GM12873 (cell line): Measurements from ENCODE around the gene ACOXL.

ENCODE experiments used
- TF ChIP-seq, protein P1 (sequence below): IDR thresholded peaks from 2 replicates; pipeline ENCODE4 v1.5.1; 2012; ENCODE audit warnings: low read depth, mild to moderate bottlenecking, moderate library complexity, low read length, control low read depth; ENCODE audit not compliant: insufficient read depth; ENCODE audit errors: missing control alignments

The ACOXL gene

DNA sequence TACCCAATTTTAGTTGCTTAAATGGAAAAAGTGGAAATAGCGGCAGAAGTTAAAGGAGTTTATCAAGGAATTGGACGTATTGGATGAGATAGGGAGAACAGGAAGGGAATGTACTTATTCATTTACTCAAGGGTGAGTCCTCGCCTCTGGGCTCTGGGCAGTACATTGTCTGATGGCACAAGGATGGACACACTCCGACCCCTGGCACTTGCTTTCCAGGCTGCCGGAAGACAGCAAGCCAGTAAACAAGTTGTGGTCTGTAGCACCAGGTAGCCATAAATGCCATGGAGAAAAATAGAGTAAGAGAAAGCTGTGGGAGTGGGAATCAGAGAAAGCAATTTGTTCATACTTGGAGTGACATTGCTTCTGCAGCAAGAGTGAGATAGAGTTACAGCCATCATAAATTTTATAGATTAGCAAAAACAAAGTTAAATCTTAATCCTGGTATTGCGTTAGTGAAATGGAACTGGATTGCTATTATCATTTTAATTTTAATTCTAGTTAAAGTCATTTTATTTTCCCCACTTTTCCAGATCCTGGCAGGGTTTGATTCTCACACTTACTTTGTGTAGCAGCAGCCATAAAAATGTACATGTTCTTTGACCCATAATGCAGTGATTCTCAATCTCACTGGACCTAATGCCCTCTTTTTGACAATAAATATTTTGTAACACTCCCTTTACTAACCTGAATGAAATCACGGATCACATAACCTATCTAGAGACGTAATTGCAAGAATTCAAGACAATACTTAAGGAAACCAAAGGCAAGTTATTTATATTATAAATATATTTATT is 252.5 kb downstream of the ACOXL start:
- TF ChIP-seq, protein P1, sequence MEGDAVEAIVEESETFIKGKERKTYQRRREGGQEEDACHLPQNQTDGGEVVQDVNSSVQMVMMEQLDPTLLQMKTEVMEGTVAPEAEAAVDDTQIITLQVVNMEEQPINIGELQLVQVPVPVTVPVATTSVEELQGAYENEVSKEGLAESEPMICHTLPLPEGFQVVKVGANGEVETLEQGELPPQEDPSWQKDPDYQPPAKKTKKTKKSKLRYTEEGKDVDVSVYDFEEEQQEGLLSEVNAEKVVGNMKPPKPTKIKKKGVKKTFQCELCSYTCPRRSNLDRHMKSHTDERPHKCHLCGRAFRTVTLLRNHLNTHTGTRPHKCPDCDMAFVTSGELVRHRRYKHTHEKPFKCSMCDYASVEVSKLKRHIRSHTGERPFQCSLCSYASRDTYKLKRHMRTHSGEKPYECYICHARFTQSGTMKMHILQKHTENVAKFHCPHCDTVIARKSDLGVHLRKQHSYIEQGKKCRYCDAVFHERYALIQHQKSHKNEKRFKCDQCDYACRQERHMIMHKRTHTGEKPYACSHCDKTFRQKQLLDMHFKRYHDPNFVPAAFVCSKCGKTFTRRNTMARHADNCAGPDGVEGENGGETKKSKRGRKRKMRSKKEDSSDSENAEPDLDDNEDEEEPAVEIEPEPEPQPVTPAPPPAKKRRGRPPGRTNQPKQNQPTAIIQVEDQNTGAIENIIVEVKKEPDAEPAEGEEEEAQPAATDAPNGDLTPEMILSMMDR: no peak

DNA sequence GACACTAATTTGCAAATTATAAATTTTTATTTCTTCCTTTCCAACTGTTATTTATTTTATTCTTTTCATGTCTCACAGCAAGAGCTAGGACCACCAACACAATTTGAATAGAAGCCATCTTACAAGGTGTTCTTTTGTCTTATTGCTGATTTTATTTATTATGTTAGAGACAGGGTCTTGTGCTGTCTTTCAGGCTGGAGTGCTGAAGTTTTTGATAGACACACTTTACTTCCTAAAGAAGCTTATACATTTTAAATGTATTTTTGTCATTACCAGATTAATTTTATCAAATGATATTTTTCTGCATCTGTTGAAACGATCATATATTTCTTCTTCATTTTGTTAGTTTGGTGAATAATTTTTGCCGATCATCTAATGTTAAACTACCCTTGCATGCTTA is 258.1 kb downstream of the ACOXL start:
- TF ChIP-seq, protein P1: no peak

DNA sequence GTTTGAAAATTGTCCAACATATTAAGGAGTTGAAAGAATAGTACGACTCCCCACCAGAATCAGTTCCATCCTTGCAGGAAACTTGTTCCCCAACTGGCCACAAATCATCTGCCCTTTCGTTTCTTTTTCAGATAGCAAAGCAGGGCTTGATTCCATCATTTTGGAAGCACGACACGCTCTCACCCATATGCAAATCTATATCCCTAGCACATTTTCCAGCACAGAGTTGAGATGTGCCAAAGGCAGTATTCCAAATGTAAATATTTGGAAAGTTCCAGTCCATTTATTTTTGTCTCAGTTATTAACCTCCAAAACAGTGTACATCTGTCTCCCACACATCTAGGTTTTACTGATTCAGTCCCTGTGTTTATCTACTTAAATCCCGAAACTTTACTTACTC is 259.5 kb downstream of the ACOXL start:
- TF ChIP-seq, protein P1: no peak

DNA sequence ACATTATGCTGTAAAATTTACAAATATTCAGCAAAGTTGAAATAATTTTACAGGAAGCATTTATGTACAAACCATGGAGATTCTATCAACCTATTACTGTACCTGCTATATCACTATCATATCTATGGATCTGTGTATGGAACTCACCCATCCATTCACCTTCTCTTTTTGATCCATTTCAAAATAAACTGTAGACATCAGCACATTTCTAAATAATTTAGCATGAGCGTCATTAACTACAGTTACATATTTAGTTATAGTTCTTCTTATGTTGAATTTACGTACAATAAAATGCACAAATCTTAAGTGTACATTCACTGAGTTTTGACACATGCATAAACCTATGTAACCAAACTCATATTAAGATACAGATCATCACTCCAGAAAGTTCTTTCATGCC is 260.5 kb downstream of the ACOXL start:
- TF ChIP-seq, protein P1: no peak

DNA sequence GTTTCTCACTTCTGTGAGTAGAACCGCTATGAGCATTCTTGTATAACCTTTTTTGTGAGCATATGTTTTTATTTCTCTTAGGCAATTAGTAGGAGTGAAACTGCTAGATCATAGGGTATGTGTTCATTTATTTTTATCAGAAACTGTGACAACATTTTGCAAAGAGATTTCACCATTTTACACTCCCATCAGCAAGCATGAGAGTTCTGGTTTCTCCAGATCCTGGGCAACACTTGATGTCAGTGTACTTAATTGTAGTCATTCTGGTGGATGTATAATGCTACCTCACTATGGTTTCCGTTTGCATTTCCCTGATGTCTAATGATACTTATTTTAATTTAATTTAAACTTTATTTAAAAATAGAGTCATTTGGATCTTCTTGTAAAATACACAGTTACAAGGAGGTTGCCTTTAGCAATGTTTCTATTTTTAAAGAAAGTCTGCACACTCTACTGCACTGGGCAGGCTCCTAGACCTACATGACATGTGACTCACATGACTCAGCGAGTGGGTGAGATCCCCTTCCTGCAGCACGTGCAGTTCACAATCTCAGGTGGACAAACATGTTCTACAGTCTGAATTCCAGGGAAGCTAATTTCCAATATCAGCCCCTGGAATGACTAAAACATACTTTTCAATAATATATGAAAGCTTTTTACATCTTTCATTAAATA is 261.3 kb downstream of the ACOXL start:
- TF ChIP-seq, protein P1: no peak

DNA sequence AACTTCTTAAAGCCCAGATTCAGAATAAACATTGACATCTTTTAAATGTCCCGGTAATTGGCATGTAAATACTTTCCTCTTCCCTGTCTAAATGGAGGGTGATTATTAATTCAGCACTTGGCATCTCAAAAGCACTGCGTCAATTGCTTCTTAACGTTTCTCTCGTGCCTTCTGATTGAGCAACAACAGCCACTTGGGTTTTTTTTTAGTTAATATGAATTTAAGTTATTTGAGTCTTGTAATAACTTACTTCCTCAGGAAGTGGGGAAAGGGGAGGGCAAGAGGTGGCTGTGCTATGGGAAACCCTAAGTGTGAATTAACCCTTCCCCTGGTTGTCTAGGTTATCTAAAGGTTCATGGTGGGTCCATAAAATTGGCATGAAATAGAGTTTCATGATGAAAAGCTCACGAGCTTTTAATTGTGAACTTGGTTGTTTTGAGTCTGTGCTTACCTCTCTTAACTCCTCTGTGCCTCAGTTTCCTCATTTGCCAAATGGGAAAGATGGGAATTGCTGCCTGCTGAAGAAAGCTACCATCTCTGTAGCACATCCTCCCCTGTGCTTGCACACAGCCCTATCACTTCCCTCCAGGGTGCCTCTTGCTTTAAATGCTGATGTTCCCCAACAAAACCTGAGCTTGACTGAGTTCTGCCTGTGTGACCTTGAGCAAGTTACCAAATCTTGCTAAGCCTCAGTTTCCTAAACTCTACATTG is 262.0 kb downstream of the ACOXL start:
- TF ChIP-seq, protein P1: no peak

DNA sequence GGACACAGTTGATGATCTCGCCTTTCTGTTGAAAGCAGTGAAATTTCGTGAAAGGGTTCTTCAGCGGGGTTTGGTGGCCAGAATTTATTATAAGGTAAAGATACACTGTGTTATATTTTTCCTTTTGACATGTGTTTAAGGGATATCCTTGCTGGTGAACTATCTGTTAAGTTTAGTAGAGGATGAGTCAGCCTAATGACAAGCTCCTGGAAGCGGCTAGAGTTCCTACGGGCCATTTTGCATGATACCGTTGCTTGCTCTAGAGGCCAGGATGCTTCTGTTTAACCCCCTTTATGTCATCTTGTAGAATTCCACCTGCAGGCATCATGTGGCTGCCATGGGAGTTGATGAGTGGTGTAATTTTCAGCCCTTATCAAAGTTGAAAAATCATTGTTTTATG is 263.5 kb downstream of the ACOXL start:
- TF ChIP-seq, protein P1: no peak
